ENCODE data around the gene RING1.

Gene RING1

GRCh38 chr6:33208091-33208967 is at the start of gene RING1:
Gene RING1, plus strand, starts transcription at chr6:33208500. Its CDS starts 323 bp downstream, at chr6:33208823.
- DNase-seq (ENCODE audit: low read depth), result peak; percentile 81

- no peak for DNase-seq (ENCODE audit: low read depth)
Measured at GRCh38 chr6:33160096-33160495, 48.2 kb upstream of the RING1 start.

GRCh38 chr6:33160728-33161344 is 47.5 kb upstream of the RING1 start:
- DNase-seq (ENCODE audit: low read depth), result no peak

DNA sequence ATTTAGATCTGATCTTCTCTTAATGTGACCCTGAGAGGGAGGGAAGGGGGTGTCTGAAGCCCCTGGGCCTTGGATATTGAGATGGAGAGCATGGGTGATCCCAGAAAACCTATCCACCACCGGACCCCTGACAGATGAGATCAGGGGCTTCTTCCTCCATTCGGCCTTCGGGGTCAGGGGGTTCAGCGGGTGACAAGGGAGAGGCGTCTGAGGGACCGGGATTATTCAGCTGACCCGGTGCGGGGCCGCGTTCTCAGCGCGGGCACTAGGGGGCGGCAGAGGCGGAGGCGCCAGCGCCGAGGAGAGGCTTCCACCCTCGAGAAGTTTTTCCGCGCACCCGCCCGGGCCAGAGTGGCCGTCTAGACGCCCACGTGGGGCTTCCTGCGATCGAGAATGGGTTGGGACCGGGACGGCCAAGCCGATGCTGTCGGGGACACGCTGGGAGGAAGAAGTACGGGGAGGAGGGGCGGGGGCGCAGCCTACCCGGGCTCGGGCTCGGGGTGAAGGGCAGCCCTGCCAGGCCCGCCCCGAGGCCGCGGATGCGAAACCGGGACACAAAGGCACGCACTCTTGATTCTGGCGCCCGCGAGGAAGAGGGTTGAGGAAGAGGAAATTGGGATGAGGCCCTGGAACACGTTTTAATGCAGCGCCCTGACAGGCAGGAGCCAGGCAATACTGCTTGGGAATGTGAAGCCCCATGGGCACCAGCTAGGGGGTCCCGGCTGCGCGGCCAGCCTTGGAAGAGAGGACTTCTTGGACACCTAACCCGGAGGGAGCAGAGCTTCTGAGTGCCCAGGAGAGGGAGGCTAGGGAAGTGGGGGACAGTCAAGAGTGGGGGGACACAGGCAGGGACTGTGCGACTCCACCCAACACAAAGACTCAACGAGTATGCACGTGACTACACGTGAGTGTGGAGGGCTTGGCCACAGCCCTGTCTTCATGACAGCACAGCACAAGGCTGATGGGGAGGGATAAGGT is 46.7 kb upstream of the RING1 start:
- DNase-seq (ENCODE audit: low read depth), result peak; percentile 75

GRCh38 chr6:33163540-33163939 is 44.8 kb upstream of the RING1 start:
- DNase-seq (ENCODE audit: low read depth), result no peak

- no peak for DNase-seq (ENCODE audit: low read depth)
Measured at GRCh38 chr6:33164176-33164575, 44.1 kb upstream of the RING1 start.

GRCh38 chr6:33164665-33165373 is 43.5 kb upstream of the RING1 start:
- no peak for DNase-seq (ENCODE audit: low read depth)

DNA sequence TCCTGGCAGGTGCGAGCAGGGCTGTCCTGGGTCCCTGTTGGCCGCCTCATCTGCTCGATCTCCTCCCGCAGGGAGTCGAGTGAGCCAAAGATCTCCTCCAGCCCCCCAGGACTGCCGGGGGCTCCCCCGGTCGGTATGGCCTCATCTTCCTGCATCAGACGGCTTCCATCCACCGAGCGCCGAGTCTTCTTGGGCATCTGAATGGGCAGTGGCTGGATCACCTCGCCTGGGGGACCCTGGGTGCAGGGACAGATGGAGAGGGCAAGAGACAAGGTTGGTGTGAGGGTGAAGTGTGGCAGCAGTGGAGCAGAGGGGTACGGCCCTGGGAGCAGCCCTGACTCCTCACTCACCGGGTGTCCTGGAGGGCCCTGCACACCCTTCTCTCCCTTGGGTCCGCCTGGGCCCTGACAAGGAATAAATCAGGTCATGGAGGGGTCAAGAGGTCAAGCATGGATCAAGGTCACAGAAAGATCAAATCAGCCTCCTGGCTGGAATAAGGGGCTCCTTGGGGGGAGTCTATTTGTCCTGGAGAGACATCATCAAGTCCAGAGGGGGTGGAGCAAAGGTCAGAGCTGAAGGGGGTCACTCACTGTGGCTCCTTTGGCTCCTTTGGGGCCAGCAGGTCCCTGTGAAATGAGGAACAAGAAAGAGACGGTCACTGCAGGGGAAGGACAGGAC is 42.6 kb upstream of the RING1 start:
- DNase-seq (ENCODE audit: low read depth), result no peak

DNA sequence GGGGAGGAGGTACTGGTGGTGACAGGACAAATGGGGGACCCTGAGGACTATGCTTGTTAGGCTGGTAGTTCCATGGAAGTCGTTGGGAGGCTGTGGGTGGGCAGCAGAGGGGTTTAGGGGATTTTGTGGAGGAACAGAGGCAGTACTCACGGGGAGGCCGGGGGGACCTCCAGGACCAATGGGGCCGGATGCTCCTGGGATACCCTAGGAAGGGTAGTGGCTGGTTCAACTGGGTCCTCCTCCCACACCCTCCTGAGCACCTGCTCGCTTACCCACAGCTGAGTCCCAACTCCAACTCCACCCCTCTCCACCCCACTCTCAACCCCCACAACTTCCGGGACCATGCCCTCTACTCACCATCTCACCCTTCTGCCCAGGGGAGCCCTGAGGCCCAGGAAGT is 41.9 kb upstream of the RING1 start:
- no peak for DNase-seq (ENCODE audit: low read depth)

GRCh38 chr6:33166811-33167210 is 41.5 kb upstream of the RING1 start:
- no peak for DNase-seq (ENCODE audit: low read depth)

GRCh38 chr6:33167374-33168283 is 40.7 kb upstream of the RING1 start:
- no peak for DNase-seq (ENCODE audit: low read depth)

DNA sequence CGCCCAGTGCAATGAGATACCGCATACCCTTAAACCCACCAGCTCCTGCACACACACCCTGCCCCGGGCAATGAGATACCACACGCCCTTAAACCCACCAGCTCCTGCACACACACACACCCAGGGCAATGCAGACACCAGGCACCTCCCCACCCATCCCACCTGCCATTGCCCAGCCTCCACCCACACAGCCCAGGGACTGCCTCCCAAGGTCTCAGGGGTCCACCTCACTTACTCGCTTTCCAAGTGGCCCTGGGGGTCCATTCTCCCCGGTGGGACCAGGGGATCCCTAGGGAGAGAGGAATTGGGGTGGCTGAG is 40.1 kb upstream of the RING1 start:
- no peak for DNase-seq (ENCODE audit: low read depth)

- no peak for DNase-seq (ENCODE audit: low read depth)
Measured at GRCh38 chr6:33168639-33169038, 39.7 kb upstream of the RING1 start.

DNA sequence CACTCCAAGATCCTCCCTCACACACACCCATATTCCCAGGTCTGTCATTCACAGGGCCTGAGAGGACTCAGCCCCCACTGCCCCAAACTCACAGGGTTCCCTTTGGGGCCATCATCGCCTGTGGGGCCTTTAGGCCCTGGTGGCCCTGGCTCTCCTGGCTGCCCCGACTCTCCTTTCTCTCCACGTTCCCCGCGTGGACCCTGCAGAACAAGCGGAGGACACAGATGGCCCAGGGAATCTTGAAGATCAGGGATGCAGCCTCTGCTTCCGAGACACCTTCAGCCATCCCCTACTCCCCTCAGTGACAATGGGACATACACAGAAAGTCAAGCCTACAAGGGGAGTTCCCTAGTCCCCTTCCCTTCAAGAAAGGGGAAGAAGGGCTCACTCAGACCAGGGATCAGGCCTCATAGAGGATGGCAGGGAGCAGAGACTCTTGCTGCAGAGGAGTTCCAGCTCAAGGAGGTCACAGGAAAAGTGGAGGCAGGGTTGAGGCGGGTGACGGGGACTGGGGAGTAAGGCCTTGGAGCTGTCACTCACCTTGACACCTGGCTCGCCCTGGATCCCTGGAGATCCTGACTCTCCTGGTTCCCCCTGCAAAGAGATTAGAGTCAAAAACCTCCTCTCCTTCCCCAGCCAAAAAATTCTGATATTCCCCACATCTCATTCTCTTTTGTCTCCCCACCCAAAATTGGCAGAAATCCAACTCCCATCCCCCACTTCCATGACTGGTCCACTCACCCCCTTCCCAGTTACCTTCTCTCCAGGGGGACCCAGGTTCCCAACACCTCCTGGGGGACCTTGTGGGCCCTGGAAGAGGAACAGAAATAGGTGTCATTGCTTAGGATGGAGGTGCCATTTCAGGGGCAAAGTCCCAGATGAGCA is 38.8 kb upstream of the RING1 start:
- DNase-seq (ENCODE audit: low read depth), result no peak

GRCh38 chr6:33170176-33171015 is 37.9 kb upstream of the RING1 start:
- DNase-seq (ENCODE audit: low read depth), result no peak

- DNase-seq (ENCODE audit: low read depth), result no peak
Measured at GRCh38 chr6:33171016-33171879, 37.1 kb upstream of the RING1 start.

All from activated T-cell treated with anti-CD3 and anti-CD28 coated beads for 24 hours (primary cell).